ENCODE data around the gene MEGF6.

GRCh38 chr1:3560251-3560871, 50.9 kb downstream of the MEGF6 start:
- TF ChIP-seq POLR2A (IDR thresholded peaks at IDR 0.05) = no peak
- TF ChIP-seq, protein P1, sequence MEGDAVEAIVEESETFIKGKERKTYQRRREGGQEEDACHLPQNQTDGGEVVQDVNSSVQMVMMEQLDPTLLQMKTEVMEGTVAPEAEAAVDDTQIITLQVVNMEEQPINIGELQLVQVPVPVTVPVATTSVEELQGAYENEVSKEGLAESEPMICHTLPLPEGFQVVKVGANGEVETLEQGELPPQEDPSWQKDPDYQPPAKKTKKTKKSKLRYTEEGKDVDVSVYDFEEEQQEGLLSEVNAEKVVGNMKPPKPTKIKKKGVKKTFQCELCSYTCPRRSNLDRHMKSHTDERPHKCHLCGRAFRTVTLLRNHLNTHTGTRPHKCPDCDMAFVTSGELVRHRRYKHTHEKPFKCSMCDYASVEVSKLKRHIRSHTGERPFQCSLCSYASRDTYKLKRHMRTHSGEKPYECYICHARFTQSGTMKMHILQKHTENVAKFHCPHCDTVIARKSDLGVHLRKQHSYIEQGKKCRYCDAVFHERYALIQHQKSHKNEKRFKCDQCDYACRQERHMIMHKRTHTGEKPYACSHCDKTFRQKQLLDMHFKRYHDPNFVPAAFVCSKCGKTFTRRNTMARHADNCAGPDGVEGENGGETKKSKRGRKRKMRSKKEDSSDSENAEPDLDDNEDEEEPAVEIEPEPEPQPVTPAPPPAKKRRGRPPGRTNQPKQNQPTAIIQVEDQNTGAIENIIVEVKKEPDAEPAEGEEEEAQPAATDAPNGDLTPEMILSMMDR (IDR thresholded peaks at IDR 0.05) = no peak

Measured in adrenal gland (tissue), 5 donors.